ENCODE results near the gene GFPT2. TPM values are rescaled to one million over a fixed set of nuclear protein-coding genes. Genes with fewer than 3 reads are reported as not detected.

The GFPT2 gene
- total and polyA plus RNA-seq, 10 of the 15 experiments (the other 5 are each of a cell fraction or from before 2014, with no cell fraction given): 0.05 to 0.33 (median 0.11) TPM; not detected in 4

GRCh38 chr5:180330270-180330648, 22.9 kb downstream of the GFPT2 start (continued):
- no peak for TF ChIP-seq ZNF687 (IDR thresholded peaks at IDR 0.05)
- no peak for TF ChIP-seq ZSCAN29 (IDR thresholded peaks at IDR 0.05)

- no peaks in the 10 kb centered on the region for H3K36me3 ChIP-seq (ENCODE audit: control insufficient read depth in 2 of 2, insufficient read depth in 2 of 2, low read length in 1 of 2)
- ChIA-PET SMC1A (ENCODE audit: uncharacterized antibody, unreplicated experiment) (no interaction called here), CTCF (interaction anchor here (0.8 to 2.4 kb wide), 13 partner anchors 10 to 209 kb away, joined by 3 to 44 read pairs (median 4); no protein-coding TSS in a partner anchor), RAD21 (ENCODE audit: unreplicated experiment) (interaction anchor here (1.0 to 1.7 kb wide), 2 partner anchors 14 to 36 kb away, joined by 4 to 16 read pairs; partner anchors contain the start of gene MAPK9), POLR2A (no interaction called here)
- no peaks in the 10 kb centered on the region for H3K4me1 ChIP-seq (ENCODE audit: control insufficient read depth, insufficient read depth, low read length)
- no peak overlapping the region for H2AFZ ChIP-seq (ENCODE audit: control insufficient read depth, low read depth, low read length)
- H3K27me3 ChIP-seq (replicated peaks in 1 of 2; ENCODE audit: control insufficient read depth in 2 of 2, insufficient read depth in 2 of 2, low read length in 1 of 2): no peaks in the 10 kb centered on the region
- no peak overlapping the region for H3K4me2 ChIP-seq (ENCODE audit: control insufficient read depth, insufficient read depth)
- H3K9ac ChIP-seq (ENCODE audit: control insufficient read depth, insufficient read depth, low read length): no peak overlapping the region
- no peak overlapping the region for H3K27ac ChIP-seq (ENCODE audit: control insufficient read depth, insufficient read depth)
- DNase-seq (ENCODE audit: low read depth, low spot score): no peak
- H3K4me3 ChIP-seq: no peak overlapping the region
- 45% methylated on average over 7 of the region's 8 CpGs for WGBS (ENCODE audit: insufficient coverage, insufficient replicate concordance, low lambda C conversion rate, missing lambda C conversion rate)
- H3K79me2 ChIP-seq (ENCODE audit: control insufficient read depth, insufficient read depth, low read length): no peaks in the 10 kb centered on the region
- in situ Hi-C loops (cut with MboI) (no loop called here), intact Hi-C loops (cut with micrococcal nuclease; ENCODE audit: unreplicated experiment) (no loop called here)
- H4K20me1 ChIP-seq (ENCODE audit: control insufficient read depth, insufficient read depth): no peaks in the 10 kb centered on the region
- BruUV-seq (replicated peaks): no TSS peak
- no peak for FAIRE-seq
- ATAC-seq: no peak
- no peaks in the 10 kb centered on the region for H3K9me3 ChIP-seq (replicated peaks; ENCODE audit: control insufficient read depth, insufficient read depth, low read length)
- TF ChIP-seq NFYB (IDR thresholded peaks at IDR 0.05; ENCODE audit: insufficient read depth, low read depth, low read length): no peak
- no peak for TF ChIP-seq MTA3 (IDR thresholded peaks at IDR 0.05; ENCODE audit: borderline replicate concordance, low read length)
- no peak for TF ChIP-seq POLR2AphosphoS2 (IDR thresholded peaks at IDR 0.05; ENCODE audit: low read depth, low read length)
- no peak for TF ChIP-seq KDM1A (IDR thresholded peaks at IDR 0.05; ENCODE audit: borderline replicate concordance)
- no peak for TF ChIP-seq YBX1 (IDR thresholded peaks at IDR 0.05)
- TF ChIP-seq RCOR1 (conservative IDR thresholded peaks at IDR 0.05; ENCODE audit: low read depth, low read length): no peak
- no peak for TF ChIP-seq MXI1 (IDR thresholded peaks at IDR 0.05; ENCODE audit: low read depth, low read length)
- TF ChIP-seq PAX8 (IDR thresholded peaks at IDR 0.05): no peak
- TF ChIP-seq SRF (IDR thresholded peaks at IDR 0.05; ENCODE audit: low read depth in 2 of 2, low read length in 2 of 2): no peak
- no peak for TF ChIP-seq EP300 (IDR thresholded peaks at IDR 0.05; ENCODE audit: borderline replicate concordance in 1 of 2, control insufficient read depth in 1 of 2, low read depth in 2 of 2, low read length in 2 of 2)
- TF ChIP-seq ZBTB11 (CRISPR knock-in tag; IDR thresholded peaks at IDR 0.05): no peak
- TF ChIP-seq SPI1 (IDR thresholded peaks at IDR 0.05; ENCODE audit: borderline replicate concordance, insufficient read depth, low read depth, low read length): no peak
- no peak for TF ChIP-seq MEF2A (IDR thresholded peaks at IDR 0.05; ENCODE audit: insufficient read depth, low read depth, low read length)
- no peak for TF ChIP-seq DPF2 (IDR thresholded peaks at IDR 0.05)
These were observed 23.4 kb downstream of the GFPT2 start for GRCh38 chr5:180329606-180330269.

Data from GM12878 (cell line).